HG03060 (cell line): ENCODE results near the gene RCOR1.
"Not testable (repeated sequence)": the region's sequence is repeated elsewhere in the genome, so short reads cannot be mapped to it uniquely, and the experiment has no call there.

Experiments
- ATAC-seq: cut with Tn5 transposase; IDR thresholded peaks from one replicate; pipeline ENCODE4 v1.9.1; 2021; ENCODE audit warnings: low read depth, moderate number of reproducible peaks; ENCODE audit not compliant: unreplicated experiment

Gene RCOR1

GRCh38 chr14:102591944-102592762 is at the start of gene RCOR1:
Gene RCOR1 (plus strand): TSS chr14:102592649. CDS start chr14:102592887, 238 bp downstream.
- ATAC-seq, result peak; percentile 58

GRCh38 chr14:102544046-102544746 is 48.3 kb upstream of the RCOR1 start:
- ATAC-seq, result no peak

DNA sequence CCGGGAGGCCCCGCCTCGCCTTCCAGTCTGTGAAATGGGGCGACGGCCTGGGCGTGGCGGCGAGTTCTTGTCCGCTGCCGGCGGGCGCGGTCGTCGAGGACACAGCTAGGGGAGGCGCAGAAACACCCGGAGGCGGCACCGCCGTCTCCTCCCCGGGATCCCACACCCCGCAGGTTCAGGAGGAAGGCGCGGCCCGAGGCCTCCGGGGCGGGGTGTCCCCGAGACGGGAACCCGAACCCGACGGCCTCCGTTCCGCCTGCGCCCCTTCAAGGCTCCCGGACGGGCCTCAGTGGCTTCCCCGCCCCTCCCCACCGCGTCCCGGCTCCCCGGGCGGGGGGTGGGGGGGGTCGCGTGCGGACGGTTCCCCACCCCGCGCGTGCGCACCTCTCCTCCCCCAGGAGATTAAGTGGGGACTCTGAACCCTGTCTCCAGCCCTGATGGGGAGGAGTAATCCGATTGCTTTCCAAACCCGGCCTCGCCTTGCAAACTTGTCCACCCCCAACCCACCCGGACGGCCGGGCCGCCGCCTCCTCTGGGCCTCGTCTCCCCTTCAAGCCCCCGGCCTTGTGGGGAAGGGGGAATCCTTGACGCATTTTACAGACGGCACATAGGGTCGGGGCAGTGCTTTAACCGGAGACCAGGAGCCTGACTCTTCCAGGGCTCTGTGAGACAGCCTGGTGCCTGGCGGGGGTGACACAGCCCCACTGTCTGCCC is 47.5 kb upstream of the RCOR1 start:
- no peak for ATAC-seq

GRCh38 chr14:102545461-102546265 is 46.8 kb upstream of the RCOR1 start:
- no peak for ATAC-seq

DNA sequence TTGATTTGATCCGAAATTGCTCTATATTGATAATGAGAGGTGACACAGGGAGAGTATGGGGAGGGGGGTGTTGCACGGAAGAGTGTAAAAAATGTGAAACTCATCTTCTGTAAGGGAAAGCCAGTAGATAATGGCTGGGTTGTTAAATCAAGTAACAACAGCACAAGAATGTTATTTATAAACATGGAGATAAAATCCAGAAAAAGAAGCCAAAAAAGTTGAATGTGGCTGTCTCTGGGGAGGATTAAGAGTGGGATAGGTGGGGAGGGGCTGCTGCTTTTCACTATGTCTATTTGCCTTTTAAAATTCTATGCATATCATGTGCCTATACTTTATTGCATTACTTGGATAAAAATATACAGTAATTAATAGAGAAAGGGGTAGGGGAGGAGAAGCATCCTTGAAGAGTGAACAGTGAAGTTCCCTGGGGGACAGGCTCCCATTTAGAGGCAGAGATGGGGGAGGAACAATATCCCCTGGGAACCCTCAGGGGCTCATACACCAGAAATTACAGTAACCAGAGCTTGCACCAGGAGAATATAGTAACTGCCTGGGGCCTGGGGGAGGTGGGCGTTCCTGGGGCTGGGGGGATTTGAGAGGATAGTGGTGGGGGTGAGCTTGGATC is 43.7 kb upstream of the RCOR1 start:
- ATAC-seq, result no peak

GRCh38 chr14:102550927-102551401 is 41.5 kb upstream of the RCOR1 start:
- not testable (repeated sequence) for ATAC-seq

- no peak for ATAC-seq
Observed at GRCh38 chr14:102551995-102552705, 40.3 kb upstream of the RCOR1 start.

DNA sequence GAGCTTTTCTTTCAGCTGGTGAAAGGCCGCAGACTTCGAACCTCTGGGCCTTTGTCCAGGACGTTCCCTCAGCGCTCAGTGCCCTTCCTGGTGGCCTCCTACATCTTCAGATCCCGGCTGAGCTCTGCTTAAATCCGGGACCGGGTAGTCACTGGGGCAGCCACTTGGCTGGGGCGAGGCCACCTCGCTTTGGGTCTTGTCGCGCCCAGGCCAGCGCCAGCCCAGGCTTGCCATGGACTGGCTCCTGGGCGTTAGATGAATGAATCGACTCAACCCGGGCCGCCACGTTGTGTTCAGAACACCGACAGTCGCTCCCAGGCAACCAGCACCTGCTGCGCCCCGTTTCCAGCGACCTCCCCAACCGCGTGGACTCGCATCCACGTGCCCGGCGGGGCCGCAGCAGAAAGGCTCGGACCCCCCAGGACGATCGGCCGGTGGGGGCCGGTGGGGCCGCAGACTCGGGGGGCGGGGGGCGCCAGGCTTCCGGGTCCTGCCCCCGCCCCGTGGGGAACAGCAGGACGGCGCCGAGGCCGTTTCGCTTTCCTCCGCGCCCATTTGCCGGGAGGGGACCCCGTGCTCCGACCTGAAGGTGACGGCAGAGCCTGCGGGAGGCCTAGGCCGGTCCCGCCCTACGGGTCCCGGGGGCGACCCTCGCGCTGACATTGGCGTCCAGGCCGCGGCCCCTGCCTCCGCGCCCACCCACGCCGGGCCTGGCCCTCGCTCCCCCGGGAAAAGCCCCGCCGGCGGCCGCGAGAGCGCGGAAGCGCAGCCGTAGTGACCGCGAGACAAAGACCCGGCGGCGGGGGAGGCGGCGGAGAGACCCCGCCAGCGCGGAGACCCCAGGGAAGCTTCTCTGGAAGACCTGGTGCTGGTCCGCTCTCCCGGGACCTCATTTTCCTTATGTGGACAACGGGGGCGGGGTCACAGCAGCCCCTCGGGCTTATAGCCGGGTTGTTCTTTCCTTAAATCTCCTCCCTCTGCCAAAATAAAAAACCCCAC is 37.3 kb upstream of the RCOR1 start:
- no peak for ATAC-seq

GRCh38 chr14:102556098-102556677 is 36.3 kb upstream of the RCOR1 start:
- ATAC-seq, result no peak

- no peak for ATAC-seq
Observed at GRCh38 chr14:102557434-102558226, 34.8 kb upstream of the RCOR1 start.

- no peak for ATAC-seq
Observed at GRCh38 chr14:102558556-102558955, 33.9 kb upstream of the RCOR1 start.

DNA sequence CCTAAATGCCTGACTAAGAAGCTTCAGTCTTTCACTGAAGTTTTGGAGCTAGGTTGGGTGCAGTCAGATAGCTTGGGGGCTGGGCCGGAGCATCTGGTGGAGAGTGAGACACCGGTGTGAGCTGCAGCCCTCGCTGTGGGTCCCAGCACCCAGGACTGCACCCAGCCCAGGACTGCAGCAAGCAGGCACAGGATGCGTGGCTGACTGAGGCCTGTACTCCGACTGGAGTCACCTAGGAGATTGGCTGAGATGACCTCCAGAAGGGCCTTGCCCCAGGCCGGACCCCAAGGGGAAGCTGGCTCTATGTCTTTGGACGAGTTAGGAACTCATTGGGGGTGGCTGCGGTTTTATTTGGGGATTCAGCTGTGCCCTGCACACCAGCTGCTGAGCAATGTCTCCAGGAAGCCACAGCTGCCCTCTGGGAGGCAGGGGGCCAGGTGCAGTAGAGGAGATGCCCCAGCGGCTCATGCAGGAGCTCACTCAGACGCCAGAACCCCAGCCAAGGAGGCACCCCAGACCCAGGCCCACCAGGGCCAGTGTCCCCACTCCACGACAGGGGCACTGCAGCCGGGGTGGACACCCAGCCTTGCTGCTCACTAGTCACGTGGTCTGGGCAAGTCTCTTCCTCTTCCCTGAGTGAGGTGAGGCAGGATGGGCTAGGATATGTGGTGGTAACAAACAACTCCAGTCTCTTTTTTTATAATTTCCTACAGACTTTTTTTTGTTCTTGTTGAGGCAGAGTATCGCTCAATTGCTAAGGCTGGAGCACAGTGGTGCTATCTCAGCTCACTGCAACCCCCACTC is 31.8 kb upstream of the RCOR1 start:
- no peak for ATAC-seq

GRCh38 chr14:102565331-102565887 is 27.0 kb upstream of the RCOR1 start:
- ATAC-seq, result no peak

- ATAC-seq, result no peak
Observed at GRCh38 chr14:102565959-102566358, 26.5 kb upstream of the RCOR1 start.

DNA sequence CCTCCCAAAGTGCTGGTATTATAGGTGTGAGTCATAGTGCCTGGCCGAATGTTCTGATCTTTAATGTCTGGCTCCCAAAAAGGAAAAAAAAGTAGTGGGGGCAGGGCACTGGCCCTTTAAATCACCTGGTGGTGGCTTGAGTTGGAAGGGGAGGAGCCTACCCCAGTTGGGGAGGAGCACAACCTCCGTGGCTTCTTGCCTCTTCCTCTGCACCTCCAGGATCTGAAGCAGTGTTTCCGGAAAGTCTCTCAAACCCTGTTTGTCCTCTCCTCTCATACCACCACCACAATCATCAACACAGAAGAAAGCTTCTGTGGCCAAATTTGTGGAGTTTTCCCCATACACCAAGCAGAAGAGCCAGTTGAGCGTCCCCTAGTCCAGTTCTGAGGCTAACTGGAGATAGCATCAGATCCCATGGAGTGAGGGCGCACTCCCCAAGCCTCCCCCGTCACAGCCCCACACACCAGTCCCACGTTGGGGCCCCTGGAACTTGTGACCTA is 24.3 kb upstream of the RCOR1 start:
- no peak for ATAC-seq
